ENCODE data around the gene DMD. TPM values are rescaled to one million over a fixed set of nuclear protein-coding genes. Genes with fewer than 3 reads are reported as not detected.

DMD gene
- total and polyA plus RNA-seq, 2 of the 8 experiments (the other 6 are each of a cell fraction or from before 2014, with no cell fraction given): 4.8 to 7.4 TPM

- Histone ChIP-seq H3K4ac (replicated peaks; ENCODE audit: insufficient read length, low read depth, low read length) (no peak overlapping the region), H2BK20ac (ENCODE audit: low read length) (no peak overlapping the region), H3K23ac (ENCODE audit: insufficient read length) (no peak overlapping the region), H4K8ac (ENCODE audit: extremely low read depth, insufficient read depth, low read length) (no peak overlapping the region), H3K4me1 (replicated peaks in 1 of 4; ENCODE audit: control insufficient read depth in 3 of 4, insufficient read depth in 4 of 4, low read length in 3 of 4) (no peaks in the 10 kb centered on the region), H3K56ac (replicated peaks; ENCODE audit: insufficient read length, low read depth, low read length) (no peak overlapping the region), H2BK12ac (ENCODE audit: low read depth, low read length) (no peak overlapping the region), H3K27ac (ENCODE audit: low read depth, low read length) (no peak overlapping the region), H3K79me1 (ENCODE audit: low read depth, low read length) (no peaks in the 10 kb centered on the region), H2BK5ac (ENCODE audit: low read depth, low read length) (no peak overlapping the region), H3K14ac (ENCODE audit: insufficient read length) (no peak overlapping the region), H3K4me2 (ENCODE audit: insufficient read depth in 1 of 2, low read depth in 2 of 2, low read length in 2 of 2) (no peak overlapping the region), H2AK5ac (ENCODE audit: low read depth, low read length) (no peak overlapping the region), H2BK15ac (ENCODE audit: low read length) (no peak overlapping the region), H3K9ac (replicated peaks in 1 of 4; ENCODE audit: extremely low read depth in 1 of 4, low read depth in 3 of 4, low read length in 3 of 4) (no peak overlapping the region), H4K20me1 (replicated peaks in 1 of 2; ENCODE audit: control insufficient read depth in 1 of 2, insufficient read depth in 2 of 2, low read length in 2 of 2) (no peaks in the 10 kb centered on the region), H2BK120ac (replicated peaks; ENCODE audit: low read depth, low read length) (no peak overlapping the region), H3K36me3 (ENCODE audit: control insufficient read depth in 2 of 4, insufficient read depth in 4 of 4, low read length in 3 of 4) (no peaks in the 10 kb centered on the region), H3K4me3 (ENCODE audit: extremely low read depth in 1 of 4, insufficient read depth in 2 of 4, low read depth in 3 of 4, low read length in 4 of 4) (no peak overlapping the region), H3K9me3 (ENCODE audit: insufficient read depth in 2 of 2, low read depth in 1 of 2, low read length in 1 of 2) (no peaks in the 10 kb centered on the region), H3K23me2 (ENCODE audit: low read depth, low read length) (no peaks in the 10 kb centered on the region), H3K27me3 (replicated peaks in 1 of 4; ENCODE audit: control insufficient read depth in 3 of 4, extremely low read depth in 1 of 4, insufficient read depth in 3 of 4, low read length in 3 of 4) (no peaks in the 10 kb centered on the region), H4K5ac (ENCODE audit: insufficient read length, low read depth, low read length) (no peak overlapping the region), H2AFZ (ENCODE audit: low read length) (no peak overlapping the region), H3K18ac (ENCODE audit: extremely low read depth, low read length) (no peak overlapping the region), H4K91ac (replicated peaks; ENCODE audit: insufficient read length, low read length) (no peak overlapping the region), H3K79me2 (ENCODE audit: control insufficient read depth in 1 of 2, insufficient read depth in 2 of 2, low read length in 2 of 2) (no peaks in the 10 kb centered on the region)
- ChIA-PET POLR2A (ENCODE audit: partially characterized antibody) (no interaction called here), CTCF (ENCODE audit: partially characterized antibody) (no interaction called here)
- DNase-seq (ENCODE audit: low read depth in 1 of 2, low spot score in 2 of 2) (no peak), FAIRE-seq (no peak)
- 91 to 100% methylated on average over 1 to 5 of the region's 5 CpGs for WGBS, 2 experiments (ENCODE audit: extremely low coverage in 1 of 2, insufficient coverage in 1 of 2, insufficient read length in 1 of 2, insufficient replicate concordance in 2 of 2, low coverage in 1 of 2, low lambda C conversion rate in 2 of 2, missing lambda C conversion rate in 1 of 2)
- TF ChIP-seq CTBP2 (IDR thresholded peaks at IDR 0.05; ENCODE audit: borderline replicate concordance, insufficient read depth, insufficient read length, low read length) (no peak), SP2 (IDR thresholded peaks at IDR 0.05; ENCODE audit: low read length) (no peak), BCL11A (IDR thresholded peaks at IDR 0.05; ENCODE audit: low read depth in 2 of 2, low read length in 2 of 2) (no peak), CBX5 (IDR thresholded peaks at IDR 0.05; ENCODE audit: low read depth, low read length) (no peak), SIX5 (IDR thresholded peaks at IDR 0.05; ENCODE audit: low read depth, low read length) (no peak), ASH2L (IDR thresholded peaks at IDR 0.05; ENCODE audit: low read length) (no peak), KDM5A (IDR thresholded peaks at IDR 0.05; ENCODE audit: low read length) (no peak)
Measured at GRCh38 chrX:32176510-32176909, 1034.8 kb downstream of the DMD start.

All from H1 (cell line).